AG09309 (cell line): Measurements from ENCODE around the gene WDR26.

Experiments
- DNase-seq: peaks from one replicate; pipeline ENCODE4 v3.0.0-alpha.2; 2010; ENCODE audit warnings: low read depth
- H3K4me3 ChIP-seq: 2 replicates; pipeline ENCODE4 v1.5.1; 2011; ENCODE audit warnings: mild to moderate bottlenecking, low read depth, low read length, moderate library complexity; ENCODE audit not compliant: control insufficient read depth
- CTCF ChIP-seq: IDR thresholded peaks from 2 replicates; pipeline ENCODE4 v1.5.1; 2011; ENCODE audit warnings: mild to moderate bottlenecking, low read depth, low read length, inconsistent platforms; ENCODE audit not compliant: insufficient read depth, control insufficient read depth; ENCODE audit errors: missing control alignments

WDR26 gene

GRCh38 chr1:224393294-224393693 lies 41.3 kb downstream of the WDR26 start:
- no peak for DNase-seq
- TF ChIP-seq CTCF: no peak
- no peak overlapping the region for H3K4me3 ChIP-seq

GRCh38 chr1:224392411-224393249 lies 42.0 kb downstream of the WDR26 start:
- DNase-seq: no peak
- TF ChIP-seq CTCF: no peak
- H3K4me3 ChIP-seq: no peak overlapping the region

- no peak for DNase-seq
- no peak for TF ChIP-seq CTCF
- H3K4me3 ChIP-seq: no peak overlapping the region
Measured at GRCh38 chr1:224390517-224390916, 44.1 kb downstream of the WDR26 start.

GRCh38 chr1:224387943-224388342 lies 46.7 kb downstream of the WDR26 start:
- DNase-seq: no peak
- no peak overlapping the region for H3K4me3 ChIP-seq
- TF ChIP-seq CTCF: no peak

GRCh38 chr1:224387302-224387912 lies 47.2 kb downstream of the WDR26 start:
- TF ChIP-seq CTCF: no peak
- DNase-seq: no peak
- H3K4me3 ChIP-seq: no peak overlapping the region

- no peak for TF ChIP-seq CTCF
- H3K4me3 ChIP-seq: no peak overlapping the region
- no peak for DNase-seq
Measured at GRCh38 chr1:224383218-224383617, 51.4 kb downstream of the WDR26 start.
